GM21576 (cell line): ENCODE data around the gene SETD1B.

Experiments
- ATAC-seq: cut with Tn5 transposase; IDR thresholded peaks from one replicate; pipeline ENCODE4 v1.9.1; 2021; ENCODE audit warnings: mild to moderate bottlenecking, moderate library complexity; ENCODE audit not compliant: unreplicated experiment

Gene SETD1B

GRCh38 chr12:121794534-121795033 lies 9.2 kb upstream of the SETD1B start:
- peak; percentile 1 for ATAC-seq

- ATAC-seq: peak; percentile 24
Measured at GRCh38 chr12:121795034-121795968, 8.5 kb upstream of the SETD1B start.

DNA sequence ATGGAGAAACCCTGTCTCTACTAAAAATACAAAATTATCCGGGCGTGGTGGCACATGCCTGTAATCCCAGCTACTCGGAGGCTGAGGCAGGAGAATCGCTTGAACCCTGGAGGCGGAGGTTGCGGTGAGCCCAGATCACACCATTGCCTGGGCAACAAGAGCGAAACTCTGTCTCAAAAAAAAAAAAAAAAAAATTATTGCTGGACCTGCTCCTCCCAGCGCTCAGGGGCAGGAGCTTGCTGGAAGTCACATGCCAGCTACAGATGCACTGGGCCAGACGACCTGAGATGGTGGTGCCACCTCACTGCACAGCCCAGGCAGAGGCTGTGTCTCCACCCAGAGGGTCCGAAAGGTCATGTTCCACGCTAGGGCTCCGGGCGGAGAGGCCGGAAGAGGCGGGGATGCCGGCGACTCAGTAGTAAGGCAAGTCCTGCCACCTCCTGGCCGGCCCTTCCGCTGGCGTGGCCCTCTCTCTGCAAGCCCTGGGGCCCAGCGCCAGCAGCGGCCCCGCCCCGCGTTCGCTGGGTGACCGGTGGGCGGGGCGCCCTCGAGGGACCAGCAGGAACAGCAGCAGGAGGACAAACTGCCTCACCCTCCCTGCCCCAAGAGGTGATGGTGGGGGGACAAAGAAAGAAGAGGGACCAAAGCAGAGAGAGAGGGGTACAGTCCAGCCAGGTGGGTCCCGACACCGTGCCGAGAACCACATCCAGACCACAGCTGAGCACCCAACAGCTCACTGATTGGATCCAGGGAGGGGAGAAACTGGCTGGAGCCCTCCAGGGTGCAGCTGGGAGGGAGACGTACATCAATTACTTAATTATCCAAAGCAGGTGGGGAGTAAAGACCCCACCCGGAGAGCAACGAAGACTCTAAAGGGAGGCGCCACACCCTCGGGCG lies 6.7 kb upstream of the SETD1B start:
- no peak for ATAC-seq

DNA sequence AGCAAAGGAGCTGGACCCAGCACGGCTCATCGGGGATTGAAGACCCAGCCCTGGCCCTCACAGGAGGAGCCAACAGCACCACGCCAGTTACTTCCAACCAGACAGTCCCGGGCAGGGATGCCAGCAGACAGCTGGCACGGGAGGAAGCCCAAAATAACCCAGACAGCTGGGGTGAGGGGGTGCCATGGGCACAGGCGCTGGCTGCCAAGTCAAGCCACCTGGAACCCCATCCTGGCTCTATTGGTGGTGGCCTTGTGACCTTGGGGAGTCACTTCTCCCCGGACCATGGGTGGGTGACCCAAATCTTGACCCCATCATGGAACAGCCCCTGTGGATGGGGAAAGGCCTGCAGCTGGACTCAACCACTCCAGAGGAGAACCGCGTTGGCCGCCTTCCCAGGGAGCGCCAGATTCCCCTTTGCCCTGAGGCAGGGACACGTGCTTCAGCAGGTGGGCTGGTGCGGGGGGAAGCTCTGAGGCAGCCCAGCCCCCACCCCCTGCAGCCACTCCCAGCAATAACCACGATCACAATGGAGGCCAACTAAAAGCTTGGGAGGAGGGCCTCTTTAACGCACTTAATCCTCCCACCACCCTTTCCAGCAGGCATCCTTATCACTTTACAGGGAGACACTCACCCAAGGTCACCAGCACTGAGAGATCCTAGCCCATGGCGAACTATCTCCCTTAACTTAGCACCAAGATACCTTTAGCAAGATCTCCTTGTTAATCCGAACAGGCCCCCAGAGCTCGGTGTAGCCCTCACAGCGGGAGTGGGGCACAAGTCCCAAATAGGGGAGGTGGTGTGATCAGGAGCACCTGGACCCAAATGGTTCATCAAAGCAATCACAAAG lies 5.6 kb upstream of the SETD1B start:
- ATAC-seq: no peak

DNA sequence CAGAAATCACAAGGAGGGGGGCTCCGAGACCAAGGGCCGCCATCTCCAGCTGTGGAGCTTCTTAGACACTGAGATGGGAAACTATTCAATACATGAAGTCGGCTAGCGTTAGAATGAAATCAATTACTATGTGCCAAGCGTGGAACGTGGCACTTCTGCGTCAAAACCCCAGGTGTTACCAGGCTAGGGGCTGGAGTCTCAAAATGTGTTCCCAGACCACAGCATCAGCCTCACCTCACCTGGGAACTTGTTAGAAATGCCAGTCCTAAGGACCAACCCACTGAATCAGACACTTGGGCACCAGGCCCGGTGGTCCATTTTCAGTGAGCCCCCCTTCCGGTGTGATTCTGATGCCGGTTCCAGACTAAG lies 5.0 kb upstream of the SETD1B start:
- no peak for ATAC-seq

GRCh38 chr12:121799156-121799841 lies 4.5 kb upstream of the SETD1B start:
- no peak for ATAC-seq

GRCh38 chr12:121799842-121800693 lies 3.7 kb upstream of the SETD1B start:
- ATAC-seq: no peak

- ATAC-seq: no peak
Measured at GRCh38 chr12:121800694-121801594, 2.9 kb upstream of the SETD1B start.

DNA sequence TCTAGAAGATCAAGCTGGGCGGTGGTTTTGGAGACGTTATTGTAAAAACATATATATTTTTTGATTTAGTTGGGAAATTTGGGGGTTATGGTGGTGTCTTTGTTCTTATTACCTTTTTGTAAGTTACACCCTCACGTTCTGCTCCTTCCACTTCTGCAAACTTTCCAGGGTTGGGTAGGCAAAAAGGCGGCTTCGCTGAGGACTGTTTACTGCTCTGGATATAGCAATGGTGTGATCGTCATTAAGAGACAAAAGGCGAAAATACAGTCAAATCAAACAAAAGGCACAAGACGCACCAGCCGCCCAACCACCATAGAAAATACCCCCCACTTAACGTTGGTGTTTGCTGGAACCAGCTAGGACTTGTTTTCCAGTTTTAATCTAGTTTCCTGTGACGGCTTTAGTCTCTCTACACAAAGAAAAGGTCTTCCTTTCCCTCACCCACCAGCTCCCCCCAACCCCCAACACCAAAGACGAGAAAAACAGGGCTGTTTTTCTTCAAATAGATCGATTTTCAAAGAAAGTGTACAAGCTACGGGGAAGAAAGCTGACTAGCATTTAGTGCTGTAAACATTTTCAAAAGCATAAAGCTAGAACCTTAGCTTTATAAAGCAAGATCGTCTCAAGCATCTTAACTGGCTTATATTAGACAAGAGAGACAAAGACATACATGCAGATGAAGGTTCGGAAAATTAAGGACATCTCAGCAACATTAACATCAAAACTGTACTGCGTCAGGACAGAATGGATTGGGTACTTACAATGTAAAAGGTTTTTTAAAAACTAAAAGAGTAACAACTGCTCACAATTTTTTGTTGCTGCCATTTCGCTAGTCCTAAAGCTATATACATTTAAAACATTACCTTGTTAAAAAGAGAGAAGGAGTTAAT lies 2.0 kb upstream of the SETD1B start:
- no peak for ATAC-seq

DNA sequence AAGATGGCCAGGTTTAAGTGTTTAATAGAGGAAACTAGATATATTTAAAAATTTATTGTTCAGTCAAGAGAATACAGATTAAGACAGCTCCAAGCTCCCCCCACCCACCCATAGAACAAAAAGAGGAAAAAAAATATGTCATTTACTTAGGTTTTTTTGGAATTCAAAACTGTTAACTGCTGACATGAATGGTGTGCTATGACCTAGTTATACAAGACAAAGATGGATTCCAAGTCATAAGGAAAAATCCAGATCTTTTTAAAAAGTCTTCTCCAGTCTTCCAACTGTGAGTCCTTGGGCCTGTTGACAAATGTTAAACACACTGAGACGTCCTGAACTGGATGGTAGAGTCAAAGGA lies 1.3 kb upstream of the SETD1B start:
- ATAC-seq: no peak

DNA sequence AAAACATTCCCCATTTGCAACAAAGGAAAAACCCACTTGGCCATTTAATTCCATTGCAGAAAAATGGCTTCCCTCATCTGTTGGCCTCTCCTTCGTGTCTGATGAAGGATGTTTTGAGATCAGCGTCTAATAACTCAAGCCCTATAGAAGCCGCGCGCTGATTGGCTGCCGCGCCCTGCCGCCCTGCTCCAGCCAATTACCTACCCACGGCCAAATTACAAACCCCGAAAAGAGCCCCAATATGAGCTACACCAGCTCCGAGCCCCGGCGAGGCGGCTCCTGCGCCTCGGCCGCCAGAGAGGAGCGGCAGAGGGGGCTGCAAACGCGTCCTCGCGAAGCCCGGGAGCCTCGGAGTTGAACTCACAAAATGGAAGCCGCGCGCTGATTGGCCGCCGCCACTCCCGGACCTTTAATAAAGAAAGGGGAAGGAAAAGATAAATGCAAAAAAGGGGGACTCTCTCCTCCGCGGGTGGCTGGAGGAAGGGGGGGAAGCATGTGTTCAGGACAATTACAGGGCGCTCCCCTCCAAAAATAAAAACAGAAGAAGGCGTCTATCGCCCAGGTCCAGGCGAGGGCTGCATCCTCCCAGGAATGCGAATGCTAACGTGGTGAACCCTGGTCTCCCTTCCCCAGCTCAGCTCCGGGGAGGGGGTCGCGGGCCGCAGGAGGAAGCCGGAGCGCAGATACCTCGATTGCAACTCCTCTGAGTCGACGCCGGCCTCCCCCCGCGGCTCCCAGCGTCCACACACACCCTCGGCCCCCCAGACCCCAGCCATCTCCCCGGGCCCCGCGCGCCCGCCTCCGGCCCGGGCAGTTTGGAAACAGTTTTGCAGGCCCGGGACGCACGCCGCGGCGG lies 738 bp upstream of the SETD1B start:
- ATAC-seq: peak; percentile 39

DNA sequence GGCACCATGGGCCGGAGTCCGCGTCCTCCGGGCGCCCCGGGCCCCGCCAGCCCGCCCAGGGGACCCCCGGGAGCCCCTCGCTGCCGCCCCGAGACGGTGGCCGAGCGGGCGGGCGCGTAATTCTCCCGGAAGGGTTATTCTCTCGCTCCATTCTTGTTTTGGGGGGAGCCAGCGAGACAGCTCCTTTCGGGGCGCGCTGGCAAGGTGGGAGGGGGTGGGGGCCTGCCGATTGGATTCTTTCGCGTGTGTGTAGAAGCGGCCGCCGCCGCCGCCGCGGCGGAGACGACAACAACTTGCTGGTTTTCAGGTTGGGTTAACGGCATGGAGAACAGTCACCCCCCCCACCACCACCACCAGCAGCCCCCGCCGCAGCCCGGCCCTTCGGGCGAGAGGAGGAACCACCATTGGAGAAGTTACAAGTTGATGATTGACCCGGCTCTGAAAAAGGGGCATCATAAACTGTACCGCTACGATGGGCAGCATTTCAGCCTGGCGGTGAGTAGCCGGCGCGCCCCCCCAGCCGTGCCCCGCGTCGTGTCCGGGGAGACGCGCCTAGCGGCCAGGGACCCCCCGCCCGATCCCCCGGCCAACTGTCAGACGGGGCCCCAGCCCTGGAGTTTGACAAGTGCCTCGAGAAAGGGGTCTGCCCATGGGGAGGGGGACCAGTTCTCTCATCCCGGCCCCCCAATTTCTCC lies 755 bp downstream of the SETD1B start:
- ATAC-seq: no peak

DNA sequence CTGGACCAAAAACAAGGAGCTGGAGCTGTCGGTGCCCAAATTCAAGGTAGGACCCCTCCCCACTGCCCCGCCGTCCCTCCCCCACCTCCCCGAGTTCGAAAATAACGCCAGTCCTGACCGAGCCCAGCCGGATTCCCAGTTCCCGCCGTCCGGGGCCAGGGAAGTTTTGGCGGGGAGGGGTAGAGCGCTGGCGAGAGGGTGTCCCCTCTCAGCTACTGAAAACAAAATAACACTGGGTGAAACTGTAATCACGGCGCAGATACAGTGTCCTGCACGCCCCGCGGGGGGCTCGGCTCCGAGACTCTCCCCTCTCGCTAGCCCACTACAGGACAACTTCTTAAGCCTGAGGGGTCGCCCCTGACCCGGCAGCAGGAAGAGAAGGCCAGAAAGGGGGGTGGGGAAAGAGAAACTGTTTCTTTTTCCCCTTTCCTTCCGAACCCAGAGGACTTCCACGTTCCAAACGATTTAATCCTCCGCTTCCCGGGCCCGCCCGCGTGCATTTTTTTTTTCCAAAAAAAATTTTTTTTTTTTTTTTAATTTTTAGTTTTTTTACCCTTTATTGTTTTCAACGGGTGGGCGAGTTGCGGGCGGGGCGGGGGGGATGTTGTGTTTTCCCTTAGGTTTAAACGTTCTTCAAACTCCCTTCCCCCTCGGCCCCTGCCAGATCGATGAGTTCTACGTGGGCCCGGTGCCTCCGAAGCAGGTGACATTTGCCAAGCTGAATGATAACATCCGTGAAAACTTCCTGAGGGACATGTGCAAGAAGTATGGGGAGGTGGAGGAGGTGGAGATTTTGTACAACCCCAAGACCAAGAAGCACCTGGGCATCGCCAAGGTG lies 1.6 kb downstream of the SETD1B start:
- ATAC-seq: no peak

GRCh38 chr12:121806009-121806545 lies 2.3 kb downstream of the SETD1B start:
- ATAC-seq: no peak
